IMR-90 (cell line): ENCODE measurements around the gene OR10K1. TPM values are rescaled to one million over a fixed set of nuclear protein-coding genes. Genes with fewer than 3 reads are reported as not detected.

Experiments used
- polyA plus RNA-seq, 3 experiments: library from polyadenylated mRNA; depleted of rRNA; stranded (reverse); fragments of >200 nt; gene quantifications; 2 replicates each; pipeline ENCODE4 v1.2.3, GENCODE V29; 2012; ENCODE audit warnings: low replicate concordance in 1 of 3
- total RNA-seq: library from RNA; depleted of rRNA; stranded (reverse); fragments of >200 nt; gene quantifications from 2 replicates; pipeline ENCODE4 v1.2.3, GENCODE V29; 2012; rRNA removed

OR10K1 gene
- total and polyA plus RNA-seq, 2 of the 4 experiments (the other 2 are of a cell fraction): not detected

Other genes with a start within 250 kb of the OR10K1 start
- not detected in 2 replicates for gene CD1A, start 207.4 kb upstream of the OR10K1 start, total RNA-seq
- gene CD1A, start 207.4 kb upstream of the OR10K1 start, polyA plus RNA-seq (2012; rRNA removed): not detected in 2 replicates
- not detected in 2 replicates for gene CD1C, start 171.9 kb upstream of the OR10K1 start, total RNA-seq
- gene CD1C, start 171.9 kb upstream of the OR10K1 start, polyA plus RNA-seq (2012; rRNA removed): not detected in 2 replicates
- gene CD1B, start 130.3 kb upstream of the OR10K1 start, total RNA-seq: not detected in 2 replicates
- gene CD1B, start 130.3 kb upstream of the OR10K1 start, polyA plus RNA-seq (2012; rRNA removed): not detected in 2 replicates
- not detected in 2 replicates for gene CD1E, start 107.9 kb upstream of the OR10K1 start, total RNA-seq
- not detected in 2 replicates for gene CD1E, start 107.9 kb upstream of the OR10K1 start, polyA plus RNA-seq (2012; rRNA removed)
- gene OR10T2, start 62.4 kb upstream of the OR10K1 start, total RNA-seq: not detected in 2 replicates
- not detected in 2 replicates for gene OR10T2, start 62.4 kb upstream of the OR10K1 start, polyA plus RNA-seq (2012; rRNA removed)
- not detected in 2 replicates for gene OR10K2, start 35.6 kb upstream of the OR10K1 start, total RNA-seq
- not detected in 2 replicates for gene OR10K2, start 35.6 kb upstream of the OR10K1 start, polyA plus RNA-seq (2012; rRNA removed)
- not detected in 2 replicates for gene OR10R2, start 10.4 kb downstream of the OR10K1 start, total RNA-seq
- not detected in 2 replicates for gene OR10R2, start 10.4 kb downstream of the OR10K1 start, polyA plus RNA-seq (2012; rRNA removed)
- not detected in 2 replicates for gene OR6Y1, start 92.6 kb downstream of the OR10K1 start, total RNA-seq
- gene OR6Y1, start 92.6 kb downstream of the OR10K1 start, polyA plus RNA-seq (2012; rRNA removed): not detected in 2 replicates
- not detected in 2 replicates for gene OR6P1, start 108.7 kb downstream of the OR10K1 start, total RNA-seq
- not detected in 2 replicates for gene OR6P1, start 108.7 kb downstream of the OR10K1 start, polyA plus RNA-seq (2012; rRNA removed)
- gene OR10X1, start 118.1 kb downstream of the OR10K1 start, total RNA-seq: not detected in 2 replicates
- gene OR10X1, start 118.1 kb downstream of the OR10K1 start, polyA plus RNA-seq (2012; rRNA removed): not detected in 2 replicates
- not detected in 2 replicates for gene OR10Z1, start 143.4 kb downstream of the OR10K1 start, total RNA-seq
- gene OR10Z1, start 143.4 kb downstream of the OR10K1 start, polyA plus RNA-seq (2012; rRNA removed): not detected in 2 replicates
- gene SPTA1, start 224.9 kb downstream of the OR10K1 start, total RNA-seq: not detected in 2 replicates
- not detected in 2 replicates for gene SPTA1, start 224.9 kb downstream of the OR10K1 start, polyA plus RNA-seq (2012; rRNA removed)
- not detected in 2 replicates for gene OR6K2, start 238.8 kb downstream of the OR10K1 start, total RNA-seq
- gene OR6K2, start 238.8 kb downstream of the OR10K1 start, polyA plus RNA-seq (2012; rRNA removed): not detected in 2 replicates